HG03064 (cell line): ENCODE measurements around the gene CELF1.
"Not testable (repeated sequence)": the region's sequence is repeated elsewhere in the genome, so short reads cannot be mapped to it uniquely, and the experiment has no call there.

Source experiments
- ATAC-seq: cut with Tn5 transposase; IDR thresholded peaks from one replicate; pipeline ENCODE4 v1.9.1; 2021; ENCODE audit warnings: low read depth; ENCODE audit not compliant: unreplicated experiment

Gene CELF1

GRCh38 chr11:47460571-47461235 is 92.2 kb downstream of the CELF1 start:
- ATAC-seq = no peak

- not testable (repeated sequence) for ATAC-seq
These were observed 98.7 kb downstream of the CELF1 start for GRCh38 chr11:47454258-47454671.

- no peak for ATAC-seq
These were observed 99.6 kb downstream of the CELF1 start for GRCh38 chr11:47453365-47453764.

GRCh38 chr11:47451990-47452389 is 100.9 kb downstream of the CELF1 start:
- ATAC-seq = no peak

- ATAC-seq = no peak
These were observed 101.5 kb downstream of the CELF1 start for GRCh38 chr11:47451436-47451835.

GRCh38 chr11:47449541-47449940 is 103.4 kb downstream of the CELF1 start:
- no peak for ATAC-seq

GRCh38 chr11:47448566-47449427 is 104.1 kb downstream of the CELF1 start, which contains the start of gene RAPSN:
Gene RAPSN (minus strand): TSS chr11:47449136. CDS start chr11:47448964, 172 bp downstream.
- ATAC-seq = no peak

- no peak for ATAC-seq
These were observed 105.0 kb downstream of the CELF1 start for GRCh38 chr11:47447906-47448305.

- no peak for ATAC-seq
These were observed 106.1 kb downstream of the CELF1 start for GRCh38 chr11:47446833-47447232.

GRCh38 chr11:47445840-47446239 is 107.1 kb downstream of the CELF1 start:
- ATAC-seq = no peak

- ATAC-seq = no peak
These were observed 109.1 kb downstream of the CELF1 start for GRCh38 chr11:47443817-47444216.

- ATAC-seq = no peak
These were observed 109.8 kb downstream of the CELF1 start for GRCh38 chr11:47443028-47443700.

- ATAC-seq = no peak
These were observed 110.4 kb downstream of the CELF1 start for GRCh38 chr11:47442514-47442913.

GRCh38 chr11:47441421-47441820 is 111.5 kb downstream of the CELF1 start:
- ATAC-seq = no peak

GRCh38 chr11:47440054-47440476 is 112.9 kb downstream of the CELF1 start:
- ATAC-seq = no peak

GRCh38 chr11:47438721-47439120 is 114.2 kb downstream of the CELF1 start:
- ATAC-seq = no peak

GRCh38 chr11:47437746-47438418 is 115.0 kb downstream of the CELF1 start:
- no peak for ATAC-seq

- ATAC-seq = no peak
These were observed 115.7 kb downstream of the CELF1 start for GRCh38 chr11:47437218-47437745.

GRCh38 chr11:47436726-47437125 is 116.2 kb downstream of the CELF1 start:
- ATAC-seq = no peak

GRCh38 chr11:47435687-47436086 is 117.2 kb downstream of the CELF1 start:
- no peak for ATAC-seq
